KMS-11 (cell line): ENCODE results near the gene B3GAT1.

Experiments used
- H2AFZ ChIP-seq: fragments of 200-600 bp; sonication (generic); 2 replicates; pipeline ENCODE4 v1.6.1; 2016; ENCODE audit warnings: antibody characterized with exemption, mixed run types, low read depth
- H3K27ac ChIP-seq: fragments of 200-600 bp; sonication (generic); 2 replicates; pipeline ENCODE4 v1.6.1; 2016; ENCODE audit warnings: mild to moderate bottlenecking, mixed run types
- H3K27me3 ChIP-seq: fragments of 200-600 bp; sonication (generic); 2 replicates; pipeline ENCODE4 v1.6.1; 2017; ENCODE audit warnings: mild to moderate bottlenecking, low read depth, mixed run types, moderate library complexity; ENCODE audit not compliant: insufficient read depth
- H3K36me3 ChIP-seq: fragments of 200-600 bp; sonication (generic); 2 replicates; pipeline ENCODE4 v1.6.1; 2017; ENCODE audit warnings: mild to moderate bottlenecking, mixed run types; ENCODE audit not compliant: insufficient read depth
- H3K4me1 ChIP-seq: fragments of 200-600 bp; sonication (generic); 2 replicates; pipeline ENCODE4 v1.6.1; 2016; ENCODE audit warnings: mild to moderate bottlenecking, low read depth, mixed run types; ENCODE audit not compliant: poor library complexity, severe bottlenecking
- H3K4me2 ChIP-seq: fragments of 200-600 bp; sonication (generic); 2 replicates; pipeline ENCODE4 v1.7.0; 2016; ENCODE audit warnings: mild to moderate bottlenecking, mixed run types
- H3K4me3 ChIP-seq: fragments of 200-600 bp; sonication (generic); IDR thresholded peaks from 2 replicates; pipeline ENCODE4 v1.6.1; 2017; ENCODE audit warnings: low read depth, low read length, mixed read lengths; ENCODE audit not compliant: insufficient read depth
- H3K79me2 ChIP-seq: fragments of 200-600 bp; sonication (generic); 2 replicates; pipeline ENCODE4 v1.6.1; 2016; ENCODE audit warnings: low read depth, mixed run types; ENCODE audit not compliant: insufficient read depth
- H3K9ac ChIP-seq: fragments of 200-600 bp; sonication (generic); 2 replicates; pipeline ENCODE4 v1.6.1; 2016; ENCODE audit warnings: mild to moderate bottlenecking, mixed run types
- H4K20me1 ChIP-seq: fragments of 200-600 bp; sonication (generic); 2 replicates; pipeline ENCODE4 v1.6.1; 2016; ENCODE audit warnings: mild to moderate bottlenecking, mixed run types; ENCODE audit not compliant: insufficient read depth
- TF ChIP-seq, protein P1 (sequence below): fragments of 200-600 bp; sonication (generic); conservative IDR thresholded peaks from 2 replicates; pipeline ENCODE4 v1.6.1; 2017; ENCODE audit warnings: low read depth, mild to moderate bottlenecking, antibody characterized with exemption, low read length, moderate library complexity, mixed read lengths

B3GAT1 gene

DNA sequence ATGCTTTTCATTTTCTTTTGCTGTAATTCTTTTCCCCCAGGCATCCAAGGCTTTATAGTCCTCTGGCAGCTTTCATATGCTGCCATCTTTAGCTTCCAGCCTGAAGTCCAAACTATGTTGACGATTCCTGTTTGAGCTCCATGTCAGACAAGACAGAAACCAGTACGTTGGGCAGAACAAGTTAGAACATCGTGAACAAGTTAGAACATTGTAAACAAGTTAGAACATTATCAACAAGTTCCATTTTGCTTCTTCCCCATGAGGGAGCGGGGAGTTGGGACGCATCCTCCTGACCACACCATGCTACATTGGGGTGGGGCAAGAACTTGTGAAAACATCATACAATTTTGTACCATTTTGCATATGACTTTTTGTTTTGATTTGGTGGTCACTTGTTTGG lies 56.4 kb downstream of the B3GAT1 start:
- H3K27ac ChIP-seq: no peak overlapping the region

DNA sequence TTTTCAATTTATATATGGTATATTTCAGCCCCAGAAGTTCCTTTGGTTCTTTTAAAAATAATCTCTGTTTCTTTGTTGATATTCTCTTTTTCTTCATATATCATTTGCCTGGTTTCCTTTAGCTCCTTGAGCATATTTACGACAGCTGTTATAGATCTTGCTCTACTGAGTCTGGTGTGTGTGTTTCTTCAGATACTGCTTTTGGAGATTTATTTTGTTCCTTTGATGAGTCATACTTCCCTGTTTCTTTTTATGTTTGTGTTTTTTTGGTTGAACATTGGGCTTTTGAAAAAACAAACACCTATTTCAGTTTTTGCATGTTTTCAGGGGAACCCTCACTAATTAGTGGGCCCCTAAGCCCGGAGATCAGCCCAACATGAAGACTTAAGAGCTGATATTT lies 56.9 kb downstream of the B3GAT1 start:
- no peak overlapping the region for H3K9ac ChIP-seq
- no peaks in the 10 kb centered on the region for H3K4me1 ChIP-seq
- no peaks in the 10 kb centered on the region for H3K27me3 ChIP-seq
- no peaks in the 10 kb centered on the region for H4K20me1 ChIP-seq
- H3K4me3 ChIP-seq: no peak overlapping the region
- H2AFZ ChIP-seq: no peak overlapping the region
- TF ChIP-seq, protein P1, sequence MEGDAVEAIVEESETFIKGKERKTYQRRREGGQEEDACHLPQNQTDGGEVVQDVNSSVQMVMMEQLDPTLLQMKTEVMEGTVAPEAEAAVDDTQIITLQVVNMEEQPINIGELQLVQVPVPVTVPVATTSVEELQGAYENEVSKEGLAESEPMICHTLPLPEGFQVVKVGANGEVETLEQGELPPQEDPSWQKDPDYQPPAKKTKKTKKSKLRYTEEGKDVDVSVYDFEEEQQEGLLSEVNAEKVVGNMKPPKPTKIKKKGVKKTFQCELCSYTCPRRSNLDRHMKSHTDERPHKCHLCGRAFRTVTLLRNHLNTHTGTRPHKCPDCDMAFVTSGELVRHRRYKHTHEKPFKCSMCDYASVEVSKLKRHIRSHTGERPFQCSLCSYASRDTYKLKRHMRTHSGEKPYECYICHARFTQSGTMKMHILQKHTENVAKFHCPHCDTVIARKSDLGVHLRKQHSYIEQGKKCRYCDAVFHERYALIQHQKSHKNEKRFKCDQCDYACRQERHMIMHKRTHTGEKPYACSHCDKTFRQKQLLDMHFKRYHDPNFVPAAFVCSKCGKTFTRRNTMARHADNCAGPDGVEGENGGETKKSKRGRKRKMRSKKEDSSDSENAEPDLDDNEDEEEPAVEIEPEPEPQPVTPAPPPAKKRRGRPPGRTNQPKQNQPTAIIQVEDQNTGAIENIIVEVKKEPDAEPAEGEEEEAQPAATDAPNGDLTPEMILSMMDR: no peak
- H3K79me2 ChIP-seq: no peaks in the 10 kb centered on the region
- H3K36me3 ChIP-seq: no peaks in the 10 kb centered on the region
- H3K4me2 ChIP-seq: no peak overlapping the region
- H3K27ac ChIP-seq: no peak overlapping the region

More for the DNA sequence above, 56.4 kb downstream of the B3GAT1 start:
- Histone ChIP-seq H3K27me3 (no peaks in the 10 kb centered on the region), H3K4me2 (no peak overlapping the region), H2AFZ (no peak overlapping the region), H4K20me1 (no peaks in the 10 kb centered on the region), H3K79me2 (no peaks in the 10 kb centered on the region), H3K4me1 (no peaks in the 10 kb centered on the region), H3K4me3 (no peak overlapping the region), H3K36me3 (no peaks in the 10 kb centered on the region), H3K9ac (no peak overlapping the region)
- TF ChIP-seq, protein P1: no peak

DNA sequence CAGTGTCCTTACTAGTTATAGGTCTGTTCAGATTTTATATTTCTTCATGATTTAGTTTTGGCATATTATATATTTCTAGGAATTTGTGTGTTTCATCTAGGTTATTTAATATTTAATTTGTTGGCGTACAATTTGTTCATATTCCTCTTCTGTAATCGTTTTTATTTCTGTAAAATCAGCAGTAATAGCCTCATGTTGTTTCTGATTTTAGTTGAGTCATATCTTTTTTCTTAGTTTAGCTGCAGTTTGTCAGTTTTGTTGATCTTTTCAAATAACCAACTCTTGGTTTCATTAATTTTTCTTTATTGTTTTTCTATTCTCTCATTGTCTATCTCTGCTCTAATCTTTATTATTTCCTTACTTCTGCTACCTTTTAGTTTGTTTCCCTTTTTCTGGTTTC lies 59.9 kb downstream of the B3GAT1 start:
- Histone ChIP-seq H4K20me1 (no peaks in the 10 kb centered on the region), H2AFZ (no peak overlapping the region), H3K4me2 (no peak overlapping the region), H3K36me3 (no peaks in the 10 kb centered on the region), H3K4me3 (no peak overlapping the region), H3K79me2 (no peaks in the 10 kb centered on the region), H3K27me3 (no peaks in the 10 kb centered on the region), H3K27ac (no peak overlapping the region), H3K4me1 (no peaks in the 10 kb centered on the region), H3K9ac (no peak overlapping the region)
- TF ChIP-seq, protein P1: no peak

DNA sequence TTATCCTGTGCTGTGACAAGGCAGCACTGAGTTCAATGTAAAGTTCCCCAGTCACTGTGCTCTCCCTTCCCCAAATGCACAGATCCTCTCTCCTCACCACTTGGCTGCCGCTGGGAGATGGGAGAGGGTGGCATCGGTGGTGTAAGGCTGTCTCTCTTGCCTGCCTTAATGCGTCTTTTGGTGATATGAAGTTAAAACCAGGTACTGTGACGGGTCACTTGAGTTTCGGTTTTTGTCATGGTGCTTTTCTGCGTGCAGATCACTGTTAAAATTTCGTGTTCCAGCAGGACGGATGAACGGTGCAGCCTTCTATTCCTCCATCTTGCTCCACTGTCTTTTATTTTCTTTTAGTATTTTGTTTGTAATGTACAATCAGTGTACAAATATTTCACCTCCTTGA lies 61.7 kb downstream of the B3GAT1 start:
- Histone ChIP-seq H3K4me2 (no peak overlapping the region), H3K27me3 (no peaks in the 10 kb centered on the region), H3K4me1 (no peaks in the 10 kb centered on the region), H3K36me3 (no peaks in the 10 kb centered on the region), H3K27ac (no peak overlapping the region), H2AFZ (no peak overlapping the region), H3K79me2 (no peaks in the 10 kb centered on the region), H4K20me1 (no peaks in the 10 kb centered on the region), H3K4me3 (no peak overlapping the region), H3K9ac (no peak overlapping the region)
- TF ChIP-seq, protein P1: no peak

DNA sequence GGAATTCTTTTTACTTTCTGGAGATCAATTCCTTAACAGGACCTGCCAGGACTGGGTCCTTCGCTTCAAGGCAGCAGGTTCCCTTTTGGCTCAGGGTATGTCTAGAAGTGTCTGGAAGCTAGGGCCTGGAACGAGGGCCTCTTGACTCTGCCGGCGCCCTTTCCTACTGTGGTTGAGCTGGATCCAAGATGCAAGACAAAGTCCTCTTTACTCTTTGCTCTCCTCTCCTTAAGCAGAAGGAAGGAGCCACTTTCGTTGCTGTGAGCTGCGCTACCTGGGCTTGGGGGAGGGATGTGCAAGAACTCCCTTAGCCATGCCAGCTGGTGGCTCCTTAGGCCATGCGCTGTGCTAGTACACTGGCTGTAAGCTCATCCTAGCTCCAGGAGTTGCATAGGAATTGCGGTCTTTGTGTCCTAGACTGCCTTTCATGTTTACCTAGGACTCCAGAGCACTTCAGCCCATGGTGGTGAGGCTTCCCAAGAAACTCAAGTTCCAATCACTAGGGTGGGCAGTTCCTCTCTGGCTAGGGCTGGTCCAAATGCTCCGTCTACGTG lies 62.2 kb downstream of the B3GAT1 start:
- no peaks in the 10 kb centered on the region for H4K20me1 ChIP-seq

More for the DNA sequence above, 62.2 kb downstream of the B3GAT1 start:
- Histone ChIP-seq H3K9ac (no peak overlapping the region), H3K4me1 (no peaks in the 10 kb centered on the region), H3K4me3 (no peak overlapping the region), H3K79me2 (no peaks in the 10 kb centered on the region), H2AFZ (no peak overlapping the region), H3K4me2 (no peak overlapping the region), H3K27me3 (no peaks in the 10 kb centered on the region), H3K27ac (no peak overlapping the region), H3K36me3 (no peaks in the 10 kb centered on the region)
- TF ChIP-seq, protein P1: no peak
